Measurements from ENCODE around the gene PRG3.
"Not testable (repeated sequence)": the region's sequence is repeated elsewhere in the genome, so short reads cannot be mapped to it uniquely, and the experiment has no call there.

The PRG3 gene

DNA sequence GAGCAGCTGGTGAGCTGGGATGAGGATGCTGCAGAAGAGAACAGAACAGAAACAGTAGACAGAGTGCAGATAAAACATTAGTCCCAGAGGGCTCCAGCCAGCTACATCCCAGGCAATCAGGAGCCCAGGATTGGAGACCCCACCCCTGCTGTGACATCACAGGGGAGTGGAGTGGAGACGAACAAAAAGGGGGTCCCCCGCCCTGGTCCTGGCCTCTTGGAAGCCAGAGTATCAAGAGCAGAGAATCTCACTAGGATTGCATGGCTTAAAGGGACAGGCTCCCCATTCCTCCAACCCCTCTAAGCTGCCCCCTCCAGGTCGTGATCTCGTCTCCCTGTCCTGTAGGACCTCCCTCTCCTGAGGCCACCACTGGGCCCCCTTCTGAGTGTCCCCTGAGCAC lies 42.8 kb downstream of the PRG3 start, which contains the start of gene P2RX3:
Gene P2RX3 (plus strand): TSS at position 211 of the 400 bp plus-strand sequence. CDS start 199 bp downstream, outside the sequence.
- no peak within 1 kb of the TSS for H3K9ac ChIP-seq (ENCODE audit: low read depth, low read length)
- peaks cover 25% of the 10 kb centered on the region for H3K4me1 ChIP-seq (ENCODE audit: insufficient read depth, low read length)
- peaks cover 6% of the 10 kb centered on the region; the same call in 1 of the 2 replicates for H3K36me3 ChIP-seq (ENCODE audit: insufficient read depth, low read length)
- H3K9me3 ChIP-seq (ENCODE audit: control insufficient read depth, insufficient read depth, low read length): no peaks in the 10 kb centered on the region

DNA sequence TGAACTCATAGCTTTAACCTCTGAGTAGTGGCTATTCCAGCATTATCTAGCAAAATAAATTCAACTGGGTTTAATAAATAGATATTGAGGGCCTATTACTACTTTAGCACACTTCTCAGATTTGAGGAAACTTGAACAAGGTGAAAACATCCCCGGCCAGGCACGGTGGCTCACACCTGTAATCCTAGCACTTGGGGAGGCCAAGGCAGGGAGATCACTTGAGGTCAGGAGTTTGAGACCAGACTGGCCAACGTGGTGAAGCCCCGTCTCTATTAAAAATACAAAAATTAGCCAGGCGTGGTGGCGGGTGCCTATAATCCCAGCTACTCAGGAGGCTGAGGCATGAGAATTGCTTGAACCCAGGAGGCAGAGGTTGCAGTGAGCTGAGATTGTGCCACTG lies 44.1 kb downstream of the PRG3 start:
- H3K9ac ChIP-seq (ENCODE audit: low read depth, low read length); H3K9me3 ChIP-seq (ENCODE audit: control insufficient read depth, insufficient read depth, low read length): not testable (repeated sequence)
- Histone ChIP-seq H3K4me1 (ENCODE audit: insufficient read depth, low read length) (peaks cover 21% of the 10 kb centered on the region), H3K36me3 (ENCODE audit: insufficient read depth, low read length) (peaks cover 12% of the 10 kb centered on the region)

DNA sequence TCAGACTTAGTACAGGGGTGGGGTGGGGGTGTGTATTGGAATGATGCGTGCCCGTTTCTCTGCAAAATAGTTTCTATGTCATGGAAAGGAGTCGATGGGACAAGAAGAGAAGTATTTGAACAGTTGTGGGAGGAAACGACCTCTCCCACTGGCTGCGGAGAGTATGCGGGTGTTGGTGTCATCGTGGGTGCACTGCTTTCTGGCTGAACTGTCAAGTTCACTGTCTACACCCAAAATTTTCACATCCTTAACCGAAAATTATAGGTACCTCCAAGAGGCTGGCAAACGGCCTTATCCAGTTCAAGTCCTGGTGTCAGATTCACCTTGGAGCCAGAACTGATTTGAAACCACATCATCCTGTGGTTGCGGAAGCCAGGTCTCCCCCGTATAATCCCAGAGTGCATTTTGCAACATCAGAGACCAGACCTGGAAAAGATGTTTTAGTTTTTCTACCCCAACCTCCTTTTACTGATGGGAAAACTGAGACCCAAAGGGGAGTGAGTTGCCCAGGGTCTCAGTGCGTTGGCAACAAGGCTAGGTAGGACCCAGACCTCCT lies 44.8 kb downstream of the PRG3 start:
- H3K9ac ChIP-seq (ENCODE audit: low read depth, low read length): peak overlapping the region; percentile 40
- peaks cover 17% of the 10 kb centered on the region for H3K36me3 ChIP-seq (ENCODE audit: insufficient read depth, low read length)
- no peaks in the 10 kb centered on the region for H3K9me3 ChIP-seq (ENCODE audit: control insufficient read depth, insufficient read depth, low read length)
- H3K4me1 ChIP-seq (ENCODE audit: insufficient read depth, low read length): peaks cover 21% of the 10 kb centered on the region

DNA sequence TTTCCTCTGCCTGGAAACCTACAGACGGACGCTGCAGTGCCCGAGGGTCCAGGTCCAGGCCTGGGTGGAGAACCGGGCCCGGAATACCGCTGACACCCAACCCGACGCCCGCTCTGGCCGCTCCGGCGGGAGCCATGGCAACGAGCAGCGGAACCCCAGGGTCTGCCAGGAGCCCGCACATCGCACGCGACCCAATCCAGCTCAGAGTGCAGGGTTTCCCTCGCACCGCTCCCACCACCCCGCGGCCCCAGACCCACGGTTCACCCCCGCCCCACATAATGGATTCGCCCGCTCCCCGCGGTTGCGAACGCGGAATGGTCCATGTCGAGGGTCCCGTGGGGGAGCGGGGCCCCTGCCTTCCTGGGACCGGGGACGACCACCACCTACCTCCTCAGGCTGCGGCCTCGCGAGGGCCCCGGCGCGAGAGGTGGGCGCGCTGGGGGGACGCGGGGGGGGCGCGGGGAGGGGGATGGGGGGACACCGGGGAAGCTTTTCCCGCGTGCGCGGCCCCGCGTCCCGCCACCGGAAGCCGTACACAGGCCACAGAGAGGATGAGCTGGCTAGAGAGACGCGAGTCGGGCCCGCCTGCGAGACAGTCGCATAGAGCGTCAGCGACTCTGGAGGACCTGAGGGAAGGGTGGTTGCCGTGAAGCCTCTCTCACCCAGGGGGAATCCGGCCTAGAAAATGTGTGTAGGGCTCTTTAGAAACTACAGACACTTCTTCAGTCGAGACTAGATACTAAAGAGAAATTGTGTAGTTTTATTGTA lies 45.4 kb downstream of the PRG3 start, which contains the start of gene SSRP1:
Gene SSRP1 (minus strand): TSS at position 550 of the 768 bp plus-strand sequence. CDS start 771 bp downstream, outside the sequence.
- peaks cover 21% of the 10 kb centered on the region for H3K4me1 ChIP-seq (ENCODE audit: insufficient read depth, low read length)
- H3K36me3 ChIP-seq (ENCODE audit: insufficient read depth, low read length): peaks cover 22% of the 10 kb centered on the region
- peak within 1 kb of the TSS; percentile 65 for H3K9ac ChIP-seq (ENCODE audit: low read depth, low read length)
- no peaks in the 10 kb centered on the region for H3K9me3 ChIP-seq (ENCODE audit: control insufficient read depth, insufficient read depth, low read length)

DNA sequence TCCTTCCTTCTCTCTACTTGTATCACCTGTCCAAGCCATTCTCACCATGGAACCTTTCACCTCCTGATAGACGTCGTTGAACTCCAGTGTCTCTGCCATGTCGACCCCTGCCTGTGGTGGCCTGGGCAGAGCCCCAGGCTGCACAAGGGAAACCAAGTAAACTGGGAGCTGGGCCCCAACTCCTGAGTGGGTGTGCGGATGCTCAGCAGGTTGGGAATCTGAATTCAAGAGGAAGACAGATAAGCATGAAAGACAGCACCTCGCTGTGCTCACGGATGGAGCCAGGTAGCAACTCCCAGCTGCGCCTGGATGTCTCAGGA lies 46.0 kb downstream of the PRG3 start:
- H3K9me3 ChIP-seq (ENCODE audit: control insufficient read depth, insufficient read depth, low read length): no peaks in the 10 kb centered on the region
- peak overlapping the region; percentile 65 for H3K9ac ChIP-seq (ENCODE audit: low read depth, low read length)
- H3K36me3 ChIP-seq (ENCODE audit: insufficient read depth, low read length): peaks cover 23% of the 10 kb centered on the region
- H3K4me1 ChIP-seq (ENCODE audit: insufficient read depth, low read length): peaks cover 19% of the 10 kb centered on the region

DNA sequence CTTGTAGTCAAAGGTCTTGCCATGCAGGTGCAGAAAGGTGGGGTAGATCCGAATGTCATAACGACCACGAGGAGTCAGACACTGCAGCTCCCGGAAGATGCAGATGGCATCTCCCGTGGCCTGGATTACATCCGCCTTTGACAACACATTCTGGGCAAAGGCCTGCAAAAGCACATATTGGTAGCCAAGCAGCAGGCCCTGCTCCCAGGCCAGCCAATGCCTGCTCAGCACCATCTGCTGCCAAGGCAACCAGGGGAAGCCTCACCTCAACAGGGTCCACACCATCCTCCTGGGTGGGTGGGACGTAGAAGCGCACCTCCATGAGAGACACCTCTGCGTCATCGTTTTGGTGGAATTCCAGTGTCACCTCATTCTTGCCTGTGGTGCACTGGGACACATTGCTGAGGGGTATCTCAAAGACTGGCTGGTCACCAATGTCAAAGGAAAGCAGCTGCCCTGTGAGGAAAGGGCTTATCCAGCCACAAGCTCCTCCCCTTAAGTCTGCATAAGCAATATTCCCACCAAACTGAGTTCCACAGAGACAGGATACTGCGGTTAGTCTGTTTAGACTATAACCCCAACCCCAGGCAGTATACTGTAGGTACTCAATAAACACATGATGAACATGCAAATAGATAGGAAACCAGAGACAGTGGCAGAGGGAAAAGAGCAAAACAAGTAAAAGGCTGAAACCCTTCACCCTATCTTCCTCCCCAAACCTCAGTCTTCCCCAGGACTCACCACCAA lies 48.1 kb downstream of the PRG3 start:
- no peaks in the 10 kb centered on the region for H3K9me3 ChIP-seq (ENCODE audit: control insufficient read depth, insufficient read depth, low read length)
- H3K9ac ChIP-seq (ENCODE audit: low read depth, low read length): no peak overlapping the region
- peaks cover 39% of the 10 kb centered on the region for H3K36me3 ChIP-seq (ENCODE audit: insufficient read depth, low read length)
- peaks cover 9% of the 10 kb centered on the region; the same call in 1 of the 2 replicates for H3K4me1 ChIP-seq (ENCODE audit: insufficient read depth, low read length)

DNA sequence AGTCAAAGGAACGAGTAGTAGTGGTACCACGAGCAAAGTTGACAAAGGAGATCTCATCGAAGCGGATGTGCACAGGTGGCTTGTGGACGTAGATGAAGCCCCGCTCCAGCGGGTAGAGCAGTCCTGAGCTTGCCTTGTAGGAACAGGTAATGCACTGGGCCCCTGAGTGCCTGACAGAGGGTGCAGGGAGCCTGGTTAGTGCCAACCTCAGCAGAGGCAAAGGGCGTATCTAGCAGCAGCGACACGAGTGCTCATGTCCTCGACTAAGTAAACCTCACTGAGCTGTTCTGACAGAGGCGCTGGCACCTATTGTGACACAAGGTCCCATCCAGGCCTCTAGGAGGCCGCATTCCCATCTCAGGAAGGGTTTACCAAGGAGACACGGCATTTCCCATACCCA lies 49.2 kb downstream of the PRG3 start:
- Histone ChIP-seq H3K4me1 (ENCODE audit: insufficient read depth, low read length) (peaks cover 9% of the 10 kb centered on the region; the same call in 1 of the 2 replicates), H3K9ac (ENCODE audit: low read depth, low read length) (no peak overlapping the region), H3K9me3 (ENCODE audit: control insufficient read depth, insufficient read depth, low read length) (no peaks in the 10 kb centered on the region), H3K36me3 (ENCODE audit: insufficient read depth, low read length) (peaks cover 49% of the 10 kb centered on the region)

DNA sequence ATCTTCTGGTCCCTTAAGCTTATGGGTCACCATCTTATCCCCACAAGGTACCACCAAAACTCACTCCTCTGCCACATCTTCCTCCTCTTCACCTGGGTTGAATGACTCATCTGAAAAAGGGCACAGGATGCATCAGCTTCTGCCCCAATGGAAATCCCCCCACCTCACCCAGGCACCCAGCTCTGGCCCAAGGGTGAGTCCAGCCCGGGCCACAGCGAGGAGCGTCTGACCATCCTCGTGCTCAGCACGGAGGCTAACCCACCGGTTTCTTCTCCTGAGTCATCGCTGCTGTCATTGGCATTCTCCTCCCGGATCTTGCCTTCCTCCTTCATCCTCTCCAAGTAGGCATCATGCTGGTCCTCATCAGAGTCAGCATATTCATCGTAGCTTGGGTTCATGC lies 50.9 kb downstream of the PRG3 start:
- Histone ChIP-seq H3K9ac (ENCODE audit: low read depth, low read length) (no peak overlapping the region), H3K4me1 (ENCODE audit: insufficient read depth, low read length) (peaks cover 16% of the 10 kb centered on the region; the same call in 1 of the 2 replicates), H3K36me3 (ENCODE audit: insufficient read depth, low read length) (peaks cover 49% of the 10 kb centered on the region), H3K9me3 (ENCODE audit: control insufficient read depth, insufficient read depth, low read length) (no peaks in the 10 kb centered on the region)

DNA sequence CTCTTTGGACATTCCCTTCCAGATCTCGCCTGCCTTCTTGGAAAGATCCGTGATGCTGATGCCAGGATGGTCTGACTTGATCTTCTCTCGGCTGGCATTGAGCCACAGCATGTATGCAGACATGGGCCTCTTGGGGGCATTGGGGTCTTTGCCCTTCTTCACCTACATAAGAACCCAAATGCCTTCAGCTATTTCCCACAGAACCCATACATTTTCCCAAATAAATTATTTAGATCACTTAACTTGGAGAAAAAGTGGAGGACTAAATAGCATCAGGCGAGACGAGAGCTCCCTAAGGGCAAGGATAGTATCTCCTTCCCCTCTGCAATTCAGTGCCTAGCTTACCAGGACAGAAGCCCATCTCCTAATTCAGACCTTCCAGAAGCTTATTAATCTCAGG lies 53.2 kb downstream of the PRG3 start:
- H3K9ac ChIP-seq (ENCODE audit: low read depth, low read length): no peak overlapping the region
- no peaks in the 10 kb centered on the region for H3K9me3 ChIP-seq (ENCODE audit: control insufficient read depth, insufficient read depth, low read length)
- peaks cover 39% of the 10 kb centered on the region for H3K36me3 ChIP-seq (ENCODE audit: insufficient read depth, low read length)
- H3K4me1 ChIP-seq (ENCODE audit: insufficient read depth, low read length): peaks cover 13% of the 10 kb centered on the region
